ENCODE results near the gene MDH1.
"Not testable (repeated sequence)": the region's sequence is repeated elsewhere in the genome, so short reads cannot be mapped to it uniquely, and the experiment has no call there.

Gene MDH1

DNA sequence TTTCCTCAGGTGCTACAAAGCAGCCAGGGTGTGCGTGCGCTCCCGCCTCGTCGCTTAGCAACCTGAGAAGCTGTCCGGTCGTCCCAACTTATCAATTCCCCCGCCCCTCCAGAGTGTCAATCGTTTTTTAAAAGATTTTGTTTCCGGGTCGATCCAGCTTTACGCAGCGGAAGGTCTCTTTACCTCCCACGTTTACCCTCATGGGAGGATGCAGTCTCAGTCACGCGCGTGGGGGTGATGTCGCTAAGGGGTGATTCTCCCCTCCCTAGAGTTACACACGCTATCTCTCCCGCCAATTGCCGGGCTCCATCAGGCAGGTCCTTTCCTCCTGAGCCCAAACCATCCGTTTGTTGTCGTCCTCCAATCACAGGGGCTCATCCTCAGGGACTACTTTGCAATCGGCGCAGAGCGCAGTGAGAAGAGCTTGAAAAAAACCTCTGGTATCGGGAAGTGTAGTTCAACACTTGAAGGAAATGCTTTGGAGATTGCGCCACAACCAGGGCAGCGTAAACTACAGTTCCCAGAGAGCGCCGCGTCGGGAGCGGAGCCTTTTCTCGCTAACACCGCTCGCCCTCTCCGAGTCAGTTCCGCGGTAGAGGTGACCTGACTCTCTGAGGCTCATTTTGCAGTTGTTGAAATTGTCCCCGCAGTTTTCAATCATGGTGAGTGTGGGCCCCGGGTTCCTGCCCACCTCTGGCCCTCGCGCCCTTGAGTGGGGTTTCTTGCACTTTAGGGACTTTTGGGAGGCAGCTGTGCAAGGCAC is at the start of gene MDH1, which contains the start of gene WDPCP:
TSS of gene MDH1 (plus strand) at position 579 of the 763 bp plus-strand sequence. CDS start at position 660, 81 bp downstream.
TSS of gene WDPCP (minus strand) at position 93 of the 763 bp plus-strand sequence. CDS start 206 bp downstream, outside the sequence.
- DNase-seq (ENCODE audit: low spot score) = peak; percentile 99

- no peak for DNase-seq (ENCODE audit: low spot score)
Measured at GRCh38 chr2:63539416-63540162, 49.2 kb upstream of the MDH1 start.

- no peak for DNase-seq (ENCODE audit: low spot score)
Measured at GRCh38 chr2:63544017-63544627, 44.6 kb upstream of the MDH1 start.

DNA sequence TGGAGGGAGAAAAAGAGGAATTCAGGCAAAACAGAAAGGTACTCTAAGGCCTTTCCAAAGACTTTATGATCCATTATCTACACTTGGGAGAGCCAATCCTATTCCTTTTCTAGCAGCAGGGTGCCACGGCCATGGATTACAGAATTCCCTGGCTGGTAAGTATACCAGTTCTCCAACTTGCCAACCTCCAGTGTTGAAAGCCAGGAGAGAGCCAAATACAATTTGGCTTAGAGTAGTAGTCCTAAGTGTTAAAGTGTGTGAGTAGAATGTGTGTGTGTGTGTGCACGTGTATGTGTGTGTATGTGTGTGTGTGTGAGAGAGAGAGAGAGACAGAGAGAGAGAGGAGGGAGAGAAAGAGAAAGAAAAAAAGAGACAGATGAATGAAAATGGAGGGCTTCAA is 43.7 kb upstream of the MDH1 start:
- no peak for DNase-seq (ENCODE audit: low spot score)

DNA sequence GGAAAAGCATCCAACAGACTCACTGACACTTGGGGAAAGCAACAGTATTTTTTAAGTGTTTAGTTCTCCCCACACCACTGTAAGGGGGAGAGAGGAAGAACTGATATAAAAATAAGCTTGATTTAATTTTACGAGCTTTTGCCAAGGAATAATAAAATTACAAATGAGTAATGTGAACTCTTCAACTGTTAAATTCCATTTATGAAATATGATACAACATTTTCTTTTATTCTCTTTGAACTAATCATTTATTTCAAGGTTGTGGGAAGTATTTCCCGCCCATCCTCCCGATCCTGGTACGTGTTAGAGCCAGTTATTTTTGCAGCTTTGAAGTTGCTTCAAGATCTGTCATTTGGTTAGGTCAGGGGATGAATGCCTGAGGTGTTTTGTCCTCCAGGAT is 35.7 kb upstream of the MDH1 start:
- no peak for DNase-seq (ENCODE audit: low spot score)

- DNase-seq (ENCODE audit: low spot score) = no peak
Measured at GRCh38 chr2:63555299-63555698, 33.5 kb upstream of the MDH1 start.

GRCh38 chr2:63555931-63556330 is 32.8 kb upstream of the MDH1 start:
- DNase-seq (ENCODE audit: low spot score) = no peak

DNA sequence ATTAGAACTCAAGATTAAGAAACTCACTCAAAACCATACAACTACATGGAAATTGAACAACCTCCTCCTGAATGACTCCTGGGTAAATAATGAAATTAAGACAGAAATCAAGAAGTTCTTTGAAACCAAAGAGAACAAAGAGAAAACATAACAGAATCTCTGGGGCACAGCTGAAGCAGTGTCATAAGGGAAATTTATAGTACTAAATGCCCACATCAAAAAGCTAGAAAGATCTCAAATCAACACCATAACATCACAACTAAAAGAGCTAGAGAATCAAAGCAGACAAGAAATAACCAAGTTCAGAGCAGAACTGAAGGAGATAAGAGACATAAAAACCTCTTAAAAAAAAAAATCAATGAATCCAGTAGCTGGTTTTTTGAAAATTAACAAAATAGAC is 30.9 kb upstream of the MDH1 start:
- DNase-seq (ENCODE audit: low spot score) = not testable (repeated sequence)

- DNase-seq (ENCODE audit: low spot score) = not testable (repeated sequence)
Measured at GRCh38 chr2:63558922-63559321, 29.8 kb upstream of the MDH1 start.

GRCh38 chr2:63562751-63563150 is 26.0 kb upstream of the MDH1 start:
- DNase-seq (ENCODE audit: low spot score) = no peak

DNA sequence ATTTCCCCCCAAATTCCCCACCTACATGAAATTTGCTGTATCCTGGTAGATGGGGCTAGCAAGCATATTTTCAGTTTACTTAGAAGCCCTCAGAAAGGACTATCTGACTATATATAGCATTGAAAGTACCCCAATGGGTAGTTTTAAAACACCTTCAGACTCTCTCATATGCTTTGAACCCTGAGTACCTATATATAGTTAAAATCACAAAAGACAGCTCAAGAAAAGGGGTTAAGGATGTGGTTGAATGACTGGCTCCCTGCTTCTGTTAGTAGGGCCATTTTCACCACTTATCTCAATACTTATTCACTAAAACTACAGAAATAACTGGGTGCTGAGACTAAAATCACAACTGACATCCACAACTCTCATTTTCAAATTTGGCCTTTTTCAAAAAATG is 19.0 kb upstream of the MDH1 start:
- DNase-seq (ENCODE audit: low spot score) = no peak

- no peak for DNase-seq (ENCODE audit: low spot score)
Measured at GRCh38 chr2:63571291-63571690, 17.5 kb upstream of the MDH1 start.

- no peak for DNase-seq (ENCODE audit: low spot score)
Measured at GRCh38 chr2:63572001-63572400, 16.8 kb upstream of the MDH1 start.

DNA sequence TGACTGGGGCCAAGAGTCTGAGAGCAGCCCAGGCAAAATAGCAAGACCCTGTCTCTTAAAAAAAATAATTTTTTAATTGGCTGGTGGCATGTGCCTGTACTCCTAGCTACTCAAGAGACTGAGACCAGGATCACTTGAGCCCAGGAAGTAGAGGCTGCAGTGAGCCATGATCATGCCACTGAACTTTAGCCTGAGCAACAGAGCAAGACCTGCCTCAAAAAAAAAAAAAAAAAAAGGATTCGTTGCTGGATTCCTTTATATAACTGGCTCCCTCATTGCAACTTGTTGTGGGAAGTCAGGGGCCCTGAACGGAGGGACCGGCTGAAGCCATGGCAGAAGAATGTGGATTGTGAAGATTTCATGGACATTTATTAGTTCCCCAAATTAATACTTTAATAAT is 15.7 kb upstream of the MDH1 start:
- not testable (repeated sequence) for DNase-seq (ENCODE audit: low spot score)

DNA sequence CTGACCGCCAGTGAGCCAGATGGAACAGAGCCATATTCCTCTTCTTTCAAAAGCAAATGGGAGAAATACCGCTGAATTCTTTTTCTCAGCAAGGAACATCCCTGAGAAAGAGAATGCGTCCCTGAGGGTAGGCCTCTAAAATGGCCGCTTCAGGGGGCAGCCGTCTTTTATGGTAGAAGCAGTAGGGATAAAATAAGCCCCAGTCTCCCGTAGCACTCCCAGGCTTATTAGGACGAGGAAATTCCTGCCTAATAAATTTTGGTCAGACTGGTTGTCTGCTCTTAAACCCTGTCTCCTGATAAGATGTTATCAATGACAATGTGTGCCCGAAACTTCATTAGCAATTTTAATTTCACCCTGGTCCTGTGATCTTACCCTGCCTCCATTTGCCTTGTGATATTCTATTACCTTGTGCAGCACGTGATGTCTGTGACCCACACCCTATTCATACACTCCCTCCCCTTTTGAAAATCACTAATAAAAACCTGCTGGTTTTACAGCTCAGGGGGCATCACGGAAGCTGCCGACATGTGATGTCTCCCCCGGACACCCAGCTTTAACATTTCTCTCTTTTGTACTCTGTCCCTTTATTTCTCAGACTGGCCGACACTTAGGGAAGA is 14.9 kb upstream of the MDH1 start:
- not testable (repeated sequence) for DNase-seq (ENCODE audit: low spot score)

GRCh38 chr2:63576546-63576945 is 12.2 kb upstream of the MDH1 start:
- no peak for DNase-seq (ENCODE audit: low spot score)

DNA sequence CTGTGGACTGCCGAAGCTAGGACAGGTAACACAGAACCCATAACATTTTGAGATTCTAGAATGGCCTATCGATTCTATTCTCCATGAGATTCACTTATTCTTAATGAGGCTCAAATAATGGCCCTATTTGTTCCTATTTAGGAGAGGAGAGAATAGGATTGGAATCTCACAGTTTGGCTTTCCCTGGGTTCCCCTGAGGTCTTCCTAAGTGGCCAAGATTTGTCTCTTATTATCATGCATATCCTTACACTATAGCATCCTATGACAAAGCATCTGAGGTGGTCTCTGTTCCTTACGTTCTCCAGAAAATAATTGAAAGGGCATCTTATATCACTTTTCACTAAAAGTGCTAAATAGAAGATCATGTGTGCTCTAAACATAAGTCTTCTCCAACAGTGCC is 10.0 kb upstream of the MDH1 start:
- DNase-seq (ENCODE audit: low spot score) = no peak

- DNase-seq (ENCODE audit: low spot score) = no peak
Measured at GRCh38 chr2:63580651-63581297, 8.0 kb upstream of the MDH1 start.

- DNase-seq (ENCODE audit: low spot score) = peak; percentile 60
Measured at GRCh38 chr2:63581298-63581961, 7.3 kb upstream of the MDH1 start.

GRCh38 chr2:63582873-63583272 is 5.9 kb upstream of the MDH1 start:
- DNase-seq (ENCODE audit: low spot score) = no peak

DNA sequence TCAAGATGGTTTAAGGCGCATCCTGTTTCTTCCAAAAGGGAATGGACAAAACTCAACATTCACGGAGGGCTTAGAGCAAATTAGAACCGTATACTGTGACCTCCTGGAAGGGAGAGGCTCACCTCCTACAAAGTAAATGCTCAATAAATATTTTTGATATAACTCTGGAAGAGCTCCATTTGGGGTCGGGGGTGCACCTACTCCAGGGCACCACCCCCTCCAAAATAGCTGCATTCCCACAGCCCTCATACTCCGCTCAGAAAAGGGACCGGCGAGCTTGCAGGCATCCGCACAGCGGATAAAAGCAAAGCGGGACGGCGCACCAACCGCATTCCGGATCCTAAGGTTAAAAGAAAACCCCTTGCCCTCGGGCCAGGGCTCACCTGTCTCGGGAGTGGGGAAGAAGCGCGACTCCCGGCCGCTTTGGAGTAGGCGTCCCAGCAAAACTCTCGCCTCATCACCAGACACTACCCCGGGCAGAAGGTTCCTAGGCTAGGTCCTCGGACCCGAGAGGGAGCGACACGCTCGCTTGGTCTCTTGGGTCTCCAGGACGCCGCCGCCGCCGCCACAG is 864 bp upstream of the MDH1 start:
- DNase-seq (ENCODE audit: low spot score) = no peak
